Measurements from ENCODE around the gene OR52E6. TPM values are rescaled to one million over a fixed set of nuclear protein-coding genes. Genes with fewer than 3 reads are reported as not detected.
A peak's percentile ranks its signal among the peaks of the same experiment; 100 is the strongest.

The OR52E6 gene
- total RNA-seq, 2 experiments from 2014 or later: not detected

GRCh38 chr11:5818245-5818886 lies 23.3 kb downstream of the OR52E6 start:
- Mint-ChIP-seq H3K36me3 (no peaks in the 10 kb centered on the region), H3K9me3 (no peaks in the 10 kb centered on the region), H3K4me3 (peak overlapping the region; percentile 58), H3K4me1 (peaks cover 14% of the 10 kb centered on the region), H3K27ac (peak overlapping the region; percentile 17), H3K27me3 (no peaks in the 10 kb centered on the region)
- DNase-seq: no peak

- Mint-ChIP-seq H3K9me3 (no peaks in the 10 kb centered on the region), H3K27me3 (peaks cover under 1% of the 10 kb centered on the region), H3K27ac (no peak overlapping the region), H3K36me3 (no peaks in the 10 kb centered on the region), H3K4me3 (no peak overlapping the region), H3K4me1 (peaks cover 14% of the 10 kb centered on the region)
- DNase-seq: no peak
Measured at GRCh38 chr11:5815534-5815933, 26.2 kb downstream of the OR52E6 start.

- Mint-ChIP-seq H3K27ac (no peak overlapping the region), H3K36me3 (no peaks in the 10 kb centered on the region), H3K4me1 (peaks cover 6% of the 10 kb centered on the region), H3K4me3 (no peak overlapping the region), H3K9me3 (no peaks in the 10 kb centered on the region), H3K27me3 (peaks cover 26% of the 10 kb centered on the region)
- no peak for DNase-seq
Measured at GRCh38 chr11:5809905-5810795, 31.5 kb downstream of the OR52E6 start.

- H3K27ac Mint-ChIP-seq: no peak overlapping the region
- no peaks in the 10 kb centered on the region for H3K36me3 Mint-ChIP-seq
- H3K4me3 Mint-ChIP-seq: peak overlapping the region; percentile 85
- peaks cover 3% of the 10 kb centered on the region for H3K9me3 Mint-ChIP-seq
- DNase-seq: no peak
- peaks cover 6% of the 10 kb centered on the region for H3K4me1 Mint-ChIP-seq
- peaks cover 27% of the 10 kb centered on the region for H3K27me3 Mint-ChIP-seq
Measured at GRCh38 chr11:5809122-5809519, 32.6 kb downstream of the OR52E6 start.

- Mint-ChIP-seq H3K27me3 (peaks cover 27% of the 10 kb centered on the region), H3K4me3 (peak within 1 kb of the TSS; percentile 85), H3K4me1 (peaks cover 6% of the 10 kb centered on the region), H3K36me3 (no peaks in the 10 kb centered on the region), H3K27ac (no peak within 1 kb of the TSS), H3K9me3 (peaks cover 6% of the 10 kb centered on the region)
- peak; percentile 53 for DNase-seq
Measured at GRCh38 chr11:5808500-5809121, 33.1 kb downstream of the OR52E6 start, which contains the start of gene OR52N2. Gene OR52N2 (plus strand): TSS chr11:5808924. CDS start chr11:5820336, 11,412 bp downstream.

- H3K36me3 Mint-ChIP-seq: no peaks in the 10 kb centered on the region
- peaks cover 34% of the 10 kb centered on the region for H3K27me3 Mint-ChIP-seq
- H3K4me3 Mint-ChIP-seq: no peak overlapping the region
- H3K27ac Mint-ChIP-seq: no peak overlapping the region
- peaks cover 12% of the 10 kb centered on the region for H3K9me3 Mint-ChIP-seq
- H3K4me1 Mint-ChIP-seq: peaks cover 6% of the 10 kb centered on the region
- no peak for DNase-seq
Measured at GRCh38 chr11:5807580-5807979, 34.1 kb downstream of the OR52E6 start.

- peaks cover 12% of the 10 kb centered on the region for H3K9me3 Mint-ChIP-seq
- no peaks in the 10 kb centered on the region for H3K36me3 Mint-ChIP-seq
- H3K27me3 Mint-ChIP-seq: peaks cover 18% of the 10 kb centered on the region
Measured at GRCh38 chr11:5803982-5804381, 37.7 kb downstream of the OR52E6 start.

GRCh38 chr11:5796541-5796940 lies 45.2 kb downstream of the OR52E6 start:
- Mint-ChIP-seq H3K4me1 (no peaks in the 10 kb centered on the region), H3K36me3 (no peaks in the 10 kb centered on the region)
- DNase-seq: no peak

More at GRCh38 chr11:5803982-5804381, 37.7 kb downstream of the OR52E6 start:
- Mint-ChIP-seq H3K4me1 (peaks cover 3% of the 10 kb centered on the region), H3K4me3 (no peak overlapping the region), H3K27ac (no peak overlapping the region)
- DNase-seq: no peak

GRCh38 chr11:5791165-5791564 lies 50.5 kb downstream of the OR52E6 start, which contains the start of gene OR52N1:
Gene OR52N1 (minus strand): TSS chr11:5791265. CDS start chr11:5788816, 2,449 bp downstream.
- H3K4me1 Mint-ChIP-seq: no peaks in the 10 kb centered on the region
- no peak within 1 kb of the TSS for H3K4me3 Mint-ChIP-seq
- H3K36me3 Mint-ChIP-seq: no peaks in the 10 kb centered on the region

More at GRCh38 chr11:5796541-5796940, 45.2 kb downstream of the OR52E6 start:
- Mint-ChIP-seq H3K27me3 (peaks cover 13% of the 10 kb centered on the region), H3K9me3 (no peaks in the 10 kb centered on the region), H3K4me3 (no peak overlapping the region), H3K27ac (no peak overlapping the region)

More at GRCh38 chr11:5791165-5791564, 50.5 kb downstream of the OR52E6 start, which contains the start of gene OR52N1:
- Mint-ChIP-seq H3K27ac (no peak within 1 kb of the TSS), H3K9me3 (no peaks in the 10 kb centered on the region), H3K27me3 (no peaks in the 10 kb centered on the region)
- no peak for DNase-seq

Other genes with a start within 250 kb of the OR52E6 start
- gene TRIM6, start 245.3 kb downstream of the OR52E6 start, total RNA-seq: 1 to 10 TPM in 1 of 2 experiments, under 1 TPM in 1; 0.89 to 1.4 TPM
- gene TRIM34, start 216.9 kb downstream of the OR52E6 start, total RNA-seq: 1 to 10 TPM; 6.1 to 7.8 TPM
- 10 to 100 TPM; 18.7 to 20.3 TPM for gene TRIM5, start 156.8 kb downstream of the OR52E6 start, total RNA-seq
- gene TRIM22, start 152.1 kb downstream of the OR52E6 start, total RNA-seq: 100 to 1,000 TPM; 141 to 143 TPM
- under 1 TPM; 0.10 to 0.16 TPM for gene OR56B1, start 105.4 kb downstream of the OR52E6 start, total RNA-seq
- under 1 TPM; 0.35 to 0.40 TPM for gene OR52N4, start 87.7 kb downstream of the OR52E6 start, total RNA-seq
- not detected for gene OR52N5, start 58.5 kb downstream of the OR52E6 start, total RNA-seq
- gene OR52N1, start 50.6 kb downstream of the OR52E6 start, total RNA-seq: not detected
- gene OR52N2, start 33.0 kb downstream of the OR52E6 start, total RNA-seq: not detected
- gene OR52E8, start 15.8 kb upstream of the OR52E6 start, total RNA-seq: not detected
- not detected for gene OR52E4, start 38.7 kb upstream of the OR52E6 start, total RNA-seq
- gene OR52E5, start 51.3 kb upstream of the OR52E6 start, total RNA-seq: not detected
- not detected for gene OR56A3, start 100.4 kb upstream of the OR52E6 start, total RNA-seq
- not detected for gene OR56A5, start 126.6 kb upstream of the OR52E6 start, total RNA-seq
- not detected for gene OR52L1, start 145.1 kb upstream of the OR52E6 start, total RNA-seq
- not detected for gene OR56A4, start 165.0 kb upstream of the OR52E6 start, total RNA-seq
- gene OR56A1, start 188.9 kb upstream of the OR52E6 start, total RNA-seq: not detected